Activated CD8-positive, alpha-beta memory T cell treated with anti-CD3 and anti-CD28 coated beads for 48 hours (primary cell): ENCODE results near the gene ZG16.

Source experiments
- DNase-seq, 3 experiments: peaks; one replicate each; pipeline ENCODE4 v3.0.0-alpha.2; 2020; ENCODE audit warnings: low read depth in 2 of 3, low spot score in 2 of 3

ZG16 gene

DNA sequence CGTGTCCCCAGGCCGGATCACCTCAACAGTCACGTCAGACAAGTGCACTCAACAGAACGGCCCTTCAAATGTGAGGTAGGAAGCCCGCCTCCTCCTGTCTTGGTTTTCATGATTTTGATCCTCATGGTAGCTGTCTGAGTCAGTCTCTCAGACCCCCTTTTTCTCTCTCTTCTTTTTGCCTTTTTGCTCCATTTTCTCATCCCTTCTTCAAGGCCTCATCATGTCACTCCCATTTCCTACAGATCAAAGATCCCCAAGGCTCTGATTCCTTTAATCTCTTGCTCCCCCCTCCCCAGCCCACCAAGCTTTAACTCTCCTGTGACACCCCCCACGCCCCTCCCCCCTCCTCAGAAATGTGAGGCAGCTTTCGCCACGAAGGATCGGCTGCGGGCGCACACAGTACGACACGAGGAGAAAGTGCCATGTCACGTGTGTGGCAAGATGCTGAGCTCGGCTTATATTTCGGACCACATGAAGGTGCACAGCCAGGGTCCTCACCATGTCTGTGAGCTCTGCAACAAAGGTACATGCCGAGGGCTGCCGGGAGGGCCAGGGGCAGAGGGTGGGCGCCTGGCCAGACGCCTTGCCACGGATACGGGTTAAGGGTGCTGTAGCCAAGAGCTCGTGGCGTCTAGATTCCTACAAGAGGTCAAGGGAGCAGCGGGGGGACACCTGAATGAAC is 30.3 kb downstream of the ZG16 start:
- no peak for DNase-seq

DNA sequence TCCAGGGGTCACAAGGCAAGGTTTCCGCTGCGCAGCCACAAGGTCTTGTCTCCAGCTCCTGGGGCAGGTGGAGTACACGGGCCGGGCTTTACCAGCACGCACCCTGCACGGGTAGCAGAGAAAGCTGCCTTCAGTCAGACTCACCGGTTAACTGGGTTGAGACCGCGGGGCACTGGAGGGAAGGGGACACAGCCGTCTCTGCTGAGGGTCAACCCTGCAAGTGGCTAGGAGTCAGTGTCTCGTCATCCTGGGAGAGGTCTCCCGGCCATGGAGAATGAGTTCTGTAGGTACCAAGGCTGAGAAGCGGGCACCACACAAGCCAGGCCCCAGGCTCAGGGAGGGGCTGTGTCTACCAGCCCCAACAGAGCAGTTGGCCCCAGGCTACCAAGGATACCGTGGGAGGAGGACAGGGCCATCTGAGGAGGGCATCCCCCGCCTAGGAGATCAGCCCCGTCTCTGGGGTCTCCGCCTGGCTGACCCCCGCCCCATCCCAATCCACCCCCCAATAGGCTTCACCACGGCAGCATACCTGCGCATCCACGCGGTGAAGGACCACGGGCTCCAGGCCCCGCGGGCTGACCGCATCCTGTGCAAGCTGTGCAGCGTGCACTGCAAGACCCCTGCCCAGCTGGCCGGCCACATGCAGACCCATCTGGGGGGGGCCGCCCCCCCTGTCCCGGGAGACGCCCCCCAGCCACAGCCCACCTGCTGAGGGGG is 31.1 kb downstream of the ZG16 start:
- DNase-seq, result no peak

DNA sequence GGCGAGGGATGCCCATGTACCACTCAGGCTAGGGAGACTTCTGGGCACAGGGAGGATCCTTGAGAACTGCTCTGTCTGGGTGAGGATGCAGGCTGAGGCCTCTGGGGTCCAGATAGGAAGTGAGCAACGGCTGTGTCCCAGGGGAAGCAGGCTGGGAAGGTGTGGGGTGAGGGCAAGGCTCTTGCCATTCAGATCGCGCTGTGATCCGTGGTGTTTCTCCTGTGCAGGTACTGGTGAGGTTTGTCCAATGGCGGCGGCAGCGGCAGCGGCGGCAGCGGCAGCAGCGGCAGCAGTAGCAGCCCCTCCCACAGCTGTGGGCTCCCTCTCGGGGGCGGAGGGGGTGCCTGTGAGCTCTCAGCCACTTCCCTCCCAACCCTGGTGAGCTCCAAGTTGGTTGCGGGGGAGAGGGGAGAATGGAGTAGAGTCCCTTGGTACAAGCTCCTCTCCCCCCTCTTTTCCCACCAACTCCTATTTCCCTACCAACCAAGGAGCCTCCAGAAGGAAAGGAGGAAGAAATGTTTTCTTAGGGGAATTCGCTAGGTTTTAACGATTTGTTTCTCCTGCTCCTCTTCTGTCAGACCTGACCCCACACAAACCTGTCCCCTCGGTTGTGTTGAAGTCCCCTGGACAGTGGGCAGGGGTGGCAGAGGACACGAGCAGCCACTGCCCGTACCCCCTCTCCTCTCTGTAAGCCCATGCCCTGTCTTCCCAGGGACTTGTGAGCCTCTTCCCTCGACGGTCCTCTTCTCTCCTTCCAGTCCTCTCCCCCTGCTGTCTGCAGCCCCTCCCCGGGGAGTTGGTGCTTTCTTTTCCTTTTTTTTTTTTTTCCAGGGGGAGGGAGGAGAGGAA is 32.0 kb downstream of the ZG16 start:
- no peak for DNase-seq

DNA sequence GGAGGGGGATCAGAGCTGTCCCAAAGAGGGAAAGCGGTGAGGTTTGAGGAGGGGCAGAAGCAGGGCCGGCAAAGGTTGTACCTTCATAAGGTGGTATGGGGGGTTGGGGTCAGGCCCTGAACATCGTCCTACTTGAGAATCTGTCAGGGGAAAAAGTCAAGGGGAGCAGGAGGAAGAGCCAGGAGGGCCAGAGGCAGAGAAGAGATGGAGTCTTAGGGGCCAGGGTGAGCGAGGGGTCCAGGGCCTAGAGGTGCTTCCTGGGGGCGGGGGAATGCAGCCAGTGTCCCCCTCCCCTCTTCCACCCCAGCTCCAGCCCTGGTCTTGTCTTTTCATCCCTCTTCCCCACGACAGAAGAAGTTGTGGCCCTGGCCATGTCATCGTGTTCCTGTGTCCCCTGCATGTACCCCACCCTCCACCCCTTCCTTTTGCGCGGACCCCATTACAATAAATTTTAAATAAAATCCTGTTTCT is 32.7 kb downstream of the ZG16 start:
- no peak for DNase-seq

DNA sequence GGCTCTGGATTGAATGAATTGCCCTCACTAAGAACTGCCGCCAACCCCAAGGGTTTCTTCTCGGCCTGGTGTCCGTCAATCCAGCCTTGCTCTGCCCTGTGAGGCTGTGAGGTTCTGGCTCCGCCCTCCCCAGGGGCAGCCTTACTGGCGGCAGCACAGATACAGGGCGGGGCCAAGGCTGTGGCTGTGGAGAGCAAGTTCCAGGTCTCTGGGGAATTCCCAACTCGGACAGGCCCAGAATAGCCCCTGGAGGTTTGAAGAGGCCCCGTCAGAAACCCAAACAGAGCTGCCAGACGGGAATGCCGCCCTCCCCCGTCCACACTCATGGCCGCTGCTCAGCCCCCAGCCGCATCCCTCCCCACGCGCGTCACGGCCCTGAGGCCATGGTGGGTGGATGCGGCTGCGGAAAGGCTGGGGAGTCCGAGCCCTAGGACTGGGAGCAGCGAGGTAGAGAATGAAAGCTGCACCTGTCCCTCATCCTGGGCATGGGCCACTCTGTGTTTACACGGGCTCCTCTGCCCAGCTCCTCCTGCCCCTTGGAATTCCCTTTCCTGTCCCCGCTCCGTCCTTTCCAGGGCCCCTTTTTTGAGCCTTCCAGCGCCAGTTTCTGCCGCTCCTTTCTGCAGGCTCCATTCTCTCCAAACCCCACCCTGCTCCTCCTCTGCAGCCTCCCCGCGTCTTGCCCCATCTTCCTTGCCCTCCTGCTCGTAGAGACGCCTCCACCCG is 33.3 kb downstream of the ZG16 start:
- peak in 1 of 3 experiments; percentile 77 for DNase-seq

DNA sequence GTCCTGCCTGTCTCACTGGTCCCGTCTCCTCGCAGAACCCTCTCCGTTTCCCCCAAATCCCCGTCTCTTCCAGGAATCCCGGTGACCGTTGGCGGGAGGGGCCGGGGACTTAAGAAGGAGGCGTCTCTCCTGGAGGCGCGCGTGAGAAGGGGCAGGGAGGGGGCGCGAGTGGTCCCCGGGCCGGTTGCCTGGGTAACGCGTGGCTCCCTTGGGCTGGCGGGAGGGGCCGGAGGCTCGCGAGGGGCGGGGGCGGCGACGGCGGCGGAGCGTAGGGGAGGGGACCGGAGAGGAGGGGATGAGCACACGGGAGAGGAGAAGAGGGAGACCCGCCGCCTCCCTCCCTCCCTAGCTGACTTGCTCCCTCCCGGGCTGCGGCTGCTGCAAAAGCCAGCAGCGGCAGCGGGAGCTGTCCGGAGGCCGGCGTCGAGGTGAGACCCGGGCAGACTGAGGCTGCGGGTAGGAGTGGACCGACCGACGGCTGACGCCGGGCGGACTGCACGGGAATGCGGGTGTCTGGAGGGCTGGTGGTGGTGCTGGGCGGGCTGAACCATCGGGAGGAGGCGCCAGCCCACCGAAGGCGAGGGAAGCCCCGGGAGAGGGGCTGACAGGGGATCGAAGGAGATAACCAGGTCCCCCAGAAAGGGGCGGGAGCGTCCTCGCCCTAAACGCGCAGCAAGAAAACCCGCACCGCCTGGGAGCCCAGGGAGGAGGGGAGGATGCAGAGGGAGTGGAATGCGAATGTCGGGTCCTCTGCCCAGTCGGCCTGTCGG is 34.0 kb downstream of the ZG16 start, which contains the start of gene PRRT2:
PRRT2 (plus strand) TSS at position 298 of the 770 bp plus-strand sequence. CDS start 862 bp downstream, outside the sequence.
- DNase-seq, result no peak

DNA sequence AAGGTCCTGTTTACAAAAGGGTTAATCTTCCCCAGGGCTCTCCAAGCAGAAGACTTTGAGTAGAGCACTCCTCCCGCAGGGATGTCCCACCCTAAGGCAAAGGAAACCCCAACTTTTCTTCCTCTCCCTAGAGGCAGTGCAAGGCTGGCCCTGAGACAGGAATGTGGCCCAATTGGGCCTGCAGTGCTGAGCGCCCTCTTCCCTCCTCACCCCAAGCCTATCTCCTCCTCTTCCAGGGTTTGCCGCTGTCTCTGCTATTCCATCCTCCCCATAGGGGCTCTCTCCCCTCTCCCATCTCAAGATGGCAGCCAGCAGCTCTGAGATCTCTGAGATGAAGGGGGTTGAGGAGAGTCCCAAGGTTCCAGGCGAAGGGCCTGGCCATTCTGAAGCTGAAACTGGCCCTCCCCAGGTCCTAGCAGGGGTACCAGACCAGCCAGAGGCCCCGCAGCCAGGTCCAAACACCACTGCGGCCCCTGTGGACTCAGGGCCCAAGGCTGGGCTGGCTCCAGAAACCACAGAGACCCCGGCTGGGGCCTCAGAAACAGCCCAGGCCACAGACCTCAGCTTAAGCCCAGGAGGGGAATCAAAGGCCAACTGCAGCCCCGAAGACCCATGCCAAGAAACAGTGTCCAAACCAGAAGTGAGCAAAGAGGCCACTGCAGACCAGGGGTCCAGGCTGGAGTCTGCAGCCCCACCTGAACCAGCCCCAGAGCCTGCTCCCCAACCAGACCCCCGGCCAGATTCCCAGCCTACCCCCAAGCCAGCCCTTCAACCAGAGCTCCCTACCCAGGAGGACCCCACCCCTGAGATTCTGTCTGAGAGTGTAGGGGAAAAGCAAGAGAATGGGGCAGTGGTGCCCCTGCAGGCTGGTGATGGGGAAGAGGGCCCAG is 34.9 kb downstream of the ZG16 start:
- no peak for DNase-seq

DNA sequence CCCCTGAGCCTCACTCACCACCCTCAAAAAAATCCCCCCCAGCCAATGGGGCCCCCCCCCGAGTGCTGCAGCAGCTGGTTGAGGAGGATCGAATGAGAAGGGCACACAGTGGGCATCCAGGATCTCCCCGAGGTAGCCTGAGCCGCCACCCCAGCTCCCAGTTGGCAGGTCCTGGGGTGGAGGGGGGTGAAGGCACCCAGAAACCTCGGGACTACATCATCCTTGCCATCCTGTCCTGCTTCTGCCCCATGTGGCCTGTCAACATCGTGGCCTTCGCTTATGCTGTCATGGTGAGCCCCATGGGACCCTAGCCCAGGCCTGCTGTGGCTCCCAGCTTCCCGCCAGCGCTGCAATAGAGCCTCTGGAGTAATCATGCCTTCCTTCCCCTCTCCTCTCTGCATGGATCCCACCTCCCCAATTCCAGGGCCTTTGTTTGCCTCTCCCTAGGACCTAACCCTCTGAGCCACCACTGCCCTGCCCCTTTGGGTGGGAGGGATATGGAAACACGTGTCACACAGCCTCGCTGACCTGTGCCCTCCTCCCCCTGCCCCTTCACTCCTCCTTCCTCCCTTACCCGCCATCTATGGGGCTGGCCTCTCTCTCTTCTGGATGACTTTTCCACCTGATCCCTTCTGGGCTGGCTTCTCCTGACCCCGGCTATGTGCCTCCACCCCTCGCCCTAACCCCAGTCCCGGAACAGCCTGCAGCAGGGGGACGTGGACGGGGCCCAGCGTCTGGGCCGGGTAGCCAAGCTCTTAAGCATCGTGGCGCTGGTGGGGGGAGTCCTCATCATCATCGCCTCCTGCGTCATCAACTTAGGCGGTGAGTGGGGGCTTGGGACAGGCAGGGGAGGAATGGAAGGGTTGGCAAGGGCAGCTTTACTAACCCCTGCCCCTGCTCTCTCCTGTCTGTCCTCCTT is 35.8 kb downstream of the ZG16 start:
- DNase-seq, result no peak

DNA sequence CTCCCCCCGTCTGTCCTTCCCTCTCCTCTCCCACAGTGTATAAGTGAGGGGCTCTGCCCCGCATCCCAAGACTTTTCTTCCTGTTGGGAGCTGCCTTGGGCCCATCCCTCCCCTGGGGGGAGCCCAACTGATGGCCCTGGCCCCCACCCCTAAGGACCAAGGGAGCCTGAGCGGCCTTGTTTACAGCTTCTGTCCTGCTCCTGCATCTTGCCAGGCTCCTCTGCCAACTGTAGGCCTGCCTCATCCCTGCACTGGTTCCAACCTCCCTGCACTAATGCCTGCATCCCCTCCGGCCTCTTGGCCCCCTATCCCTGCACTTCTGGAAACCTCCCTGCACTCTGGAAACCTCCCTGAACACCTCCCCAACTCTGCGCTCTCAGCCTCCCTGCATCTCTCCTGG is 36.5 kb downstream of the ZG16 start:
- no peak for DNase-seq

DNA sequence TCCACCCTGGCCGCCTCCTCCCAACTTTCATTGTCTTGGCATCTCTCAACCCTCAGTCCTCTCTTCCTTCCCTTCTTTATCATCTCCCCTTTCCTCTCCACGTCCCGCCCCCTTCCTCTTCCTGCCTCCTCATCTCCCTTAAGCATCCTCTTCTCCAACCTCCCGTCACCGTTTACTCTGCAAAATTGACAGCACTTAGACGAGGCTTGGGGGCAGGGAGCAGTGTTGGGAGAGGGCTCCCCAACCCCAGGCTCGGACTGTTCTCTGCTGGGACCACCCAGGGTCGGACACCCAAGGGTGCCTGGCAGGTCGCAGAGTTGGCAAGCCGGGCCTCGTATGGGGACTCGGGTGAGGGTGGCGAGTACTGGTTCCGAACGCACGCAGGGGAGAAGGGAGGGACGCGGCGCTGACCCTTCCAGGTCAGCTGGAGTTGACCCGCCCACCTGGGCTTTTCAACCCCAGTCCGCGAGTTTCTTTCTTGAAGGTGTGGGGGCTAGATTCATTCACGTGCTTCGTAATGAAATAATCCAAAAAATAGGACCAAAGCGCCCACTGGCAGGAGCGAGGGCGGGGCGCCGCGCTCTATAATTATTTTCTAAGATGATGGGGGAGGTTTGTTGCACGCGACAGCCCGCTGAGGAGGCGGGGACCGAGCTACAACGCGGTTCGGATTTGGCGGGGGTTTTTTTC is 37.1 kb downstream of the ZG16 start:
- no peak for DNase-seq

DNA sequence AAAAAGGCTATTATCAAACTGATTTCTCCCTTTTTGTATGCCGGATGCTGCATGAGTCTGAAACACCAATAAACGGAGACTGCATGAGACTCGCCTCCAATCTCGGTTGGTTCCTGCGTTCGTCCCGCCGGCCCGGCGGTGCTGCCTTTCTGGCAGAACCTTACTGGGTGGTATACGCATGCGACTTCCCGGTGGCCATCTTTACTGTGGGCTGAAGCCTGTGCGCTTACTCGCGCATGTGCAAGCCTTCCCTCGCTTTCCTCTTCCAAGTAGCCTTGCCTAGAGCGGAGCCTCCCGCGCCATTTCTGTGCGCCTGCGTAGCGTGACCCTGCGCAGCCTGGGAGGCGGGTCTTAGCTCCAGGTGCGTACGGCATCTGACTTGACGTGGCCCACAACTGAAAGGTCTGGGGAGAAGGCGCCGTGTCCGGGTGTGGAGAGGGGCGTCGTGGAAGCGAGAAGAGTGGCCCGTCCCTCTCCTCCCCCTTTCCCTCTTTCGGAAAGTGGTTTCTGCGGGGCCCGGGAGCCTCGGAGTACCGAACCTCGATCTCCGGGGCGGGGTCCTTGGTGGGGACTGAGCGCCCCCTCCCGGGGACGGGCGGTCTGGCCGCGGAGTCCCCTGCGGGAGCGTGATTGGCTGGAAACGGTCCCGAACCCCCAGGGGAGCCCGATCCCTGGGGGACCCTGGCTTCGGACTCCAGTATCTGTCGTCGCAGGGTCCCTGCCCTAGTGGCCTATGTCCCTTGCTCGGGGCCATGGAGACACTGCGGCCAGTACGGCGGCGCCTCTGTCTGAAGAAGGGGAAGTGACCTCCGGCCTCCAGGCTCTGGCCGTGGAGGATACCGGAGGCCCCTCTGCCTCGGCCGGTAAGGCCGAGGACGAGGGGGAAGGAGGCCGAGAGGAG is 38.0 kb downstream of the ZG16 start, which contains the start of gene PAGR1:
PAGR1 (plus strand) TSS at position 360 of the 901 bp plus-strand sequence; CDS start at position 734, 374 bp downstream.
- DNase-seq, result peak; percentile 92 to 96 (median 96)

DNA sequence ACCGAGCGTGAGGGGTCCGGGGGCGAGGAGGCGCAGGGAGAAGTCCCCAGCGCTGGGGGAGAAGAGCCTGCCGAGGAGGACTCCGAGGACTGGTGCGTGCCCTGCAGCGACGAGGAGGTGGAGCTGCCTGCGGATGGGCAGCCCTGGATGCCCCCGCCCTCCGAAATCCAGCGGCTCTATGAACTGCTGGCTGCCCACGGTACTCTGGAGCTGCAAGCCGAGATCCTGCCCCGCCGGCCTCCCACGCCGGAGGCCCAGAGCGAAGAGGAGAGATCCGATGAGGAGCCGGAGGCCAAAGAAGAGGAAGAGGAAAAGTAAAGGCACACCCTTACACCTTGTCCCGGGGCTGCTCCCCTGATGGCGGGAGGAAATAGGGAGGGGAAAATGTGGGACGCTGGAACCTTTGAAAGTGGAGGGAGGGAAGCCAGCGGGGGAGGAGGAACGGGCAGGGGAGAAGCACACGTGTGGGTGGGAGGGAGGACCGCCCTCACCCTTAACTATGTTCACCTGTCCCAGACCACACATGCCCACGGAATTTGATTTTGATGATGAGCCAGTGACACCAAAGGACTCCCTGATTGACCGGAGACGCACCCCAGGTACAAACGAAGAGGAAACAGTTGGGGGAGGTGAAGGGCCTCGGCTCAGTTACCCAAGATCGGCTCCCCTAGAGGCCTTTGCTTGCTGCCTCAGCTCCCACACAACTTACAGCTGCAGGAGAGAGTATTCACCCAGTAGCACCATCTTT is 38.8 kb downstream of the ZG16 start:
- no peak for DNase-seq

DNA sequence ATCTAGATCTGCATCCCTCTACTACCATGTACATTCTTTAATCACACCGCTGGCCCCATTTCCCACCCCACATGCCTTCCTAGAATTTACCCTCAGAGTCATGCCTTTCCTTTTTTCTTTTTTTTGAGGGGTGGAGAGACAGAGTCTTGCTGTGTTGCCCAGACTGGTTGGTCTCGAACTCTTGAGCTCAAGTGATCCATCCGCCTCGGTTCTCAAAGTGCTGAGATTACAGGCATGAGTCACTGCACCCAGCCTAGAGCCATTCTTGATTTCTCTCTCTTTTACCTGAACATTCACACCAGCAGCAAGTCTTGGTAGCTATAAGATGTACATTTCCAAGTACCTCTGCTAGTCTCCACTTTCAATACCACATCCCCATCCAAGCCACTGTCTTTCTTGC is 40.0 kb downstream of the ZG16 start:
- DNase-seq, result no peak

DNA sequence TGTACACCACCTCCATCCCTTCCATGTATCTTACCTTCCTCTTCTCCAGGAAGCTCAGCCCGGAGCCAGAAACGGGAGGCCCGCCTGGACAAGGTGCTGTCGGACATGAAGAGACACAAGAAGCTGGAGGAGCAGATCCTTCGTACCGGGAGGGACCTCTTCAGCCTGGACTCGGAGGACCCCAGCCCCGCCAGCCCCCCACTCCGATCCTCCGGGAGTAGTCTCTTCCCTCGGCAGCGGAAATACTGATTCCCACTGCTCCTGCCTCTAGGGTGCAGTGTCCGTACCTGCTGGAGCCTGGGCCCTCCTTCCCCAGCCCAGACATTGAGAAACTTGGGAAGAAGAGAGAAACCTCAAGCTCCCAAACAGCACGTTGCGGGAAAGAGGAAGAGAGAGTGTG is 41.5 kb downstream of the ZG16 start:
- DNase-seq, result no peak

DNA sequence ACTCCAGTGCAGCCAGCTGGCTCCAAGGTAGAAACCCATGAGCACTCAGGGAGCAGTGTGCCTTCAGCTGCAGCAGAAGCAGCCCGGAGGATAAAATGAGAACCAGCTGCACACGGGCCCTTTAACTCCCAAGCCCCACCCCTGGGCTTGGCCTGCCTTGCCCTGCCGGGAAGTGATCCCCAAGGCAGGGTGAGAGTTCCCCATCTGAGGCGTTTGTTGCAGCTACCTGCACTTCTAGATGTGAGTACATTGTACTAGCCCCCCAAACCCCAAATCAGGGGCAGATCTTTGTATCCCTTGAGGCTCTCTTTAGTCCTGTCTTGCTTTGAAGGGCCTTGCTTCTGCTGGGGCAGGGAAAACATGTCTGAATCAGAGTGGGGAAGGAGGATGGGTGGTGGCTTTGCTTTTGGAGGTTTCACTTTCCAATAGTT is 42.2 kb downstream of the ZG16 start, which contains the start of gene MVP:
MVP (plus strand) TSS at position 192 of the 431 bp plus-strand sequence. CDS start 10,088 bp downstream, outside the sequence.
- no peak for DNase-seq
